Body of pancreas (tissue), 4 donors: Measurements from ENCODE around the gene GREB1. TPM values are rescaled to one million over a fixed set of nuclear protein-coding genes. Genes with fewer than 3 reads are reported as not detected.

Experiments
- ATAC-seq: fragments of 150-250 bp; one replicate; pipeline ENCODE4 v1.9.1; 2016
- DNase-seq, 4 donors: peaks; one replicate each; pipeline ENCODE4 v3.0.0-alpha.2; 2019
- H3K27ac ChIP-seq, 4 donors: fragments of 200-600 bp; sonication (generic); 1 replicate in 3 of 4; 2 replicates in 1 of 4; pipeline versions ENCODE4 v1.5.1 to v1.6.1; 2016 to 2019; ENCODE audit warnings: mild to moderate bottlenecking in 1 of 4, mixed read lengths in 1 of 4, moderate library complexity in 1 of 4
- H3K27me3 ChIP-seq, 2 donors: fragments of 200-600 bp; sonication (generic); one replicate each; pipeline ENCODE4 v1.6.0; 2016; ENCODE audit warnings: mild to moderate bottlenecking in 1 of 2
- H3K36me3 ChIP-seq, 2 donors: fragments of 200-600 bp; sonication (generic); replicated peaks in 1 of 2; 2 replicates each; pipeline ENCODE4 v1.5.1; 2016; ENCODE audit warnings: low read depth in 2 of 2; ENCODE audit not compliant: insufficient read depth in 1 of 2
- H3K4me1 ChIP-seq: fragments of 200-600 bp; sonication (generic); one replicate; pipeline ENCODE4 v1.6.0; 2016
- H3K4me3 ChIP-seq, 2 donors: fragments of 200-600 bp; sonication (generic); 1 replicate in 1 of 2; 2 replicates in 1 of 2; pipeline ENCODE4 v1.5.1; 2016 to 2019
- H3K9me3 ChIP-seq, 3 donors: fragments of 200-600 bp; sonication (generic); 1 replicate in 2 of 3; 2 replicates in 1 of 3; pipeline ENCODE4 v1.5.1; 2016
- POLR2A ChIP-seq, 3 donors: fragments of 450-650 bp; IDR thresholded peaks; one replicate each; pipeline ENCODE4 v1.6.1; 2016; ENCODE audit warnings: antibody characterized with exemption in 3 of 3, mild to moderate bottlenecking in 2 of 3
- WGBS, 2 donors: methylation state at CpG; one replicate each; pipeline ENCODE4 v1.1.5; 2017; 5-methylcytosine and 5-hydroxymethylcytosine counted together
- intact Hi-C: fragments of 100-400 bp; cut with DNase I; formaldehyde crosslinking; loops from one replicate; pipeline ENCODE4 v1.15.1; 2023
- total RNA-seq, 2 donors: library from RNA; depleted of rRNA; stranded (reverse); fragments of >200 nt; gene quantifications; one replicate each; pipeline ENCODE4 v1.1.0, GENCODE V29; 2016
- TF ChIP-seq, protein P1 (sequence below), 7 experiments: fragments of 450-650 bp in 4 of 7; fragments of 200-600 bp in 3 of 7; sonication (generic) in 3 of 7; IDR thresholded peaks; one replicate each; pipeline ENCODE4 v1.5.1; 2016 to 2019; ENCODE audit warnings: antibody characterized with exemption in 7 of 7

The GREB1 gene
- total RNA-seq, 2 donors from 2014 or later, result 10.4 to 19.8 TPM

GRCh38 chr2:11585071-11585470, 51.2 kb downstream of the GREB1 start:
- ATAC-seq (no peak), DNase-seq (no peak)
- intact Hi-C loops, result no loop called here
- H3K4me3 ChIP-seq, result no peak overlapping the region
- TF ChIP-seq POLR2A (IDR thresholded peaks at IDR 0.05), result no peak
- TF ChIP-seq, protein P1, sequence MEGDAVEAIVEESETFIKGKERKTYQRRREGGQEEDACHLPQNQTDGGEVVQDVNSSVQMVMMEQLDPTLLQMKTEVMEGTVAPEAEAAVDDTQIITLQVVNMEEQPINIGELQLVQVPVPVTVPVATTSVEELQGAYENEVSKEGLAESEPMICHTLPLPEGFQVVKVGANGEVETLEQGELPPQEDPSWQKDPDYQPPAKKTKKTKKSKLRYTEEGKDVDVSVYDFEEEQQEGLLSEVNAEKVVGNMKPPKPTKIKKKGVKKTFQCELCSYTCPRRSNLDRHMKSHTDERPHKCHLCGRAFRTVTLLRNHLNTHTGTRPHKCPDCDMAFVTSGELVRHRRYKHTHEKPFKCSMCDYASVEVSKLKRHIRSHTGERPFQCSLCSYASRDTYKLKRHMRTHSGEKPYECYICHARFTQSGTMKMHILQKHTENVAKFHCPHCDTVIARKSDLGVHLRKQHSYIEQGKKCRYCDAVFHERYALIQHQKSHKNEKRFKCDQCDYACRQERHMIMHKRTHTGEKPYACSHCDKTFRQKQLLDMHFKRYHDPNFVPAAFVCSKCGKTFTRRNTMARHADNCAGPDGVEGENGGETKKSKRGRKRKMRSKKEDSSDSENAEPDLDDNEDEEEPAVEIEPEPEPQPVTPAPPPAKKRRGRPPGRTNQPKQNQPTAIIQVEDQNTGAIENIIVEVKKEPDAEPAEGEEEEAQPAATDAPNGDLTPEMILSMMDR (IDR thresholded peaks at IDR 0.05), result no peak
- H3K36me3 ChIP-seq, result no peaks in the 10 kb centered on the region
- H3K9me3 ChIP-seq, result no peaks in the 10 kb centered on the region
- no peak overlapping the region for H3K27ac ChIP-seq
- no peaks in the 10 kb centered on the region for H3K27me3 ChIP-seq
- H3K4me1 ChIP-seq, result peaks cover 14% of the 10 kb centered on the region
- 85 to 89% methylated on average over 7 of the region's 7 CpGs for WGBS, 2 donors

- no peak for ATAC-seq
- intact Hi-C loops, result no loop called here
- no peak for TF ChIP-seq POLR2A (IDR thresholded peaks at IDR 0.05)
- TF ChIP-seq, protein P1 (IDR thresholded peaks at IDR 0.05), result no peak
- no peak for DNase-seq
- Histone ChIP-seq H3K27me3 (no peaks in the 10 kb centered on the region), H3K36me3 (no peaks in the 10 kb centered on the region), H3K9me3 (no peaks in the 10 kb centered on the region), H3K4me1 (peaks cover 8% of the 10 kb centered on the region), H3K27ac (no peak overlapping the region), H3K4me3 (no peak overlapping the region)
- 72 to 87% methylated on average over 13 to 21 of the region's 21 CpGs for WGBS, 2 donors
Measured at GRCh38 chr2:11588228-11589110, 54.6 kb downstream of the GREB1 start.

DNA sequence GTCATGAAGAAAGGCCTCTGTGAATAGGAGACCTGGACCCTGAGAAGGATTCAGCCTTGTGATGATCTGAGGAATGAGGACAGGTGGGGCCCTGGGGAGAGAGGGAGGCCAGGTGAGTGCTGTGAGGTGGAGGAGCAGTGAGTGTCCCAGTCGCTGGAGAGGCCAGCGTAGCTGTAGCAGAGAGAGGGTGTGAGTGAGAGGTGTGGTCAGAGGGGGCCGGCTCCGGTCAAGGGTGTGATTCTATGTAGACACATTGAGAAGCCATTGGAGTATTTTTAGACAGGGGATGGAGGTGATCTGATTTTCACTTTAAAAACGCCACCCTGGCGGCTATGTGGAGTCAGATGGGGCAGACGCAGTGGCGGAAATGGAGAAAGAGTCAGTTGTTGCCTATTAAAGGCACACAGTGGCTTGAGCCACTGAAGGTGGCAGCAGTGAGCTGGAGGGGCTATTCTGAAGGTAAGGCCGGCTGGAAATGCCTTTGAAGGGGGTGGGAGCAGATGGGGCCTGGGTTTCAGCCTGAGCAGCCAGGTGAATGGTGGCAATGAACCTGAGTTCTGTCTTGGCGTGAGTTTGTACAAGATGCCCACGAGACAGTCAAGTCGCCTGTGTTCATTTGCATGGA, 55.6 kb downstream of the GREB1 start:
- 85 to 88% methylated on average over 12 of the region's 12 CpGs for WGBS, 2 donors
- Histone ChIP-seq H3K27me3 (no peaks in the 10 kb centered on the region), H3K4me1 (peaks cover 6% of the 10 kb centered on the region), H3K27ac (no peak overlapping the region), H3K9me3 (no peaks in the 10 kb centered on the region), H3K36me3 (no peaks in the 10 kb centered on the region), H3K4me3 (no peak overlapping the region)
- TF ChIP-seq, protein P1 (IDR thresholded peaks at IDR 0.05), result no peak
- TF ChIP-seq POLR2A (IDR thresholded peaks at IDR 0.05), result no peak
- DNase-seq (no peak), ATAC-seq (no peak)
- intact Hi-C loops, result no loop called here

DNA sequence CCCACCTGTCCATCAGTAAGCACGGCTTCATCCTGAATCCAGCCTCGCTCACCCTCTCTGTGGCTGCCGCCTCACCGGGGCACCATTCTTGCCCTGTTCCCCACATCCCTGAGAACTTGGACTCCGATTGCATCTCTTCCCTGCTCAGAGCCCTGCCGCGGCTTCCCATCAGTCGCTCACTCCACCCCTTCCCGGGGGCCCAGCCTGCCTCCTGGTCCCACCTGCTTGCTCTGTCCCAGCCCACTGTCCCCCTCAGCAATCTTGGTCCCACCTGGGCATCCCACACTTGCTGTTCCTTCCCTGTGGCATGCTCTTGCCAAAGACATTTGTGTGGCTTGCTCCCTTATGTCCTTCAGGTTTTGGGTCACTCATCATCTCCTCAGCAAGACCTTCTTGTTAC, 56.3 kb downstream of the GREB1 start:
- no peaks in the 10 kb centered on the region for H3K27me3 ChIP-seq
- intact Hi-C loops, result no loop called here
- DNase-seq (no peak), ATAC-seq (no peak)
- 89 to 92% methylated on average over 9 of the region's 9 CpGs for WGBS, 2 donors
- H3K4me3 ChIP-seq, result no peak overlapping the region
- TF ChIP-seq, protein P1 (IDR thresholded peaks at IDR 0.05), result no peak
- no peak for TF ChIP-seq POLR2A (IDR thresholded peaks at IDR 0.05)
- peaks cover 6% of the 10 kb centered on the region for H3K4me1 ChIP-seq
- no peak overlapping the region for H3K27ac ChIP-seq
- H3K36me3 ChIP-seq, result no peaks in the 10 kb centered on the region
- H3K9me3 ChIP-seq, result no peaks in the 10 kb centered on the region
